ENCODE results near the gene DLST.

DNA sequence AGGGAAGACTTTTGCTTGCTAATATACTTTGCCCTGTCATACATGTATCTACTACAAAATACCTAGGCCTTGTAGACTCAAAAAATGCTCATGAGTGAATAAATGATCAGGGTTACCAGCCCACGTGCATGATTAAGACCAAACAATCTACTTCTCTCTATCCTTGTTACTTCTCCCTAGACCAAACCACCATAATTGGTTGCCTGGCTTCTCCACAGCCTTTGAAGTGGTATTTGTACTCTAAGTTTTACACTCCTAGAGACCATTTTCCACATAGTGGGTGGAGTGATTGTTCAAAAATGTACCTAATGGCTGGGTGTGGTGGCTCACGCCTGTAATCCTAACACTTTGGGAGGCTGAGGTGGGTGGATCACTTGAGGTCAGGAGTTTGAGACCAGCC is 55.5 kb downstream of the DLST start:
- TF ChIP-seq CTCF (IDR thresholded peaks at IDR 0.05; ENCODE audit: poor library complexity) (no peak), EZH2 (IDR thresholded peaks at IDR 0.05; ENCODE audit: borderline replicate concordance) (no peak)

All from hepatocyte (in vitro differentiated cells).